GM21381 (cell line): Measurements from ENCODE around the gene SLC35B2.

Source experiments
- ATAC-seq: cut with Tn5 transposase; IDR thresholded peaks from one replicate; pipeline ENCODE4 v1.9.1; 2021; ENCODE audit warnings: mild to moderate bottlenecking, moderate library complexity; ENCODE audit not compliant: unreplicated experiment

The SLC35B2 gene

GRCh38 chr6:44268095-44268628 lies 10.8 kb upstream of the SLC35B2 start:
- no peak for ATAC-seq

- ATAC-seq, result no peak
Measured at GRCh38 chr6:44267252-44267651, 9.9 kb upstream of the SLC35B2 start.

- ATAC-seq, result peak; percentile 34
Measured at GRCh38 chr6:44266347-44266746, 9.0 kb upstream of the SLC35B2 start.

GRCh38 chr6:44265722-44266233 lies 8.4 kb upstream of the SLC35B2 start:
- no peak for ATAC-seq

- peak; percentile 42 for ATAC-seq
Measured at GRCh38 chr6:44265007-44265721, 7.8 kb upstream of the SLC35B2 start, which contains the start of gene NFKBIE. Gene NFKBIE (minus strand): TSS chr6:44265551. CDS start chr6:44265346, 205 bp downstream.

GRCh38 chr6:44264154-44265006 lies 7.1 kb upstream of the SLC35B2 start:
- ATAC-seq, result peak; percentile 25

GRCh38 chr6:44263354-44264100 lies 6.2 kb upstream of the SLC35B2 start:
- no peak for ATAC-seq

GRCh38 chr6:44262467-44263353 lies 5.4 kb upstream of the SLC35B2 start:
- ATAC-seq, result no peak

GRCh38 chr6:44261581-44261980 lies 4.3 kb upstream of the SLC35B2 start:
- no peak for ATAC-seq

- no peak for ATAC-seq
Measured at GRCh38 chr6:44260451-44261297, 3.3 kb upstream of the SLC35B2 start.

- no peak for ATAC-seq
Measured at GRCh38 chr6:44260011-44260410, 2.7 kb upstream of the SLC35B2 start.

- ATAC-seq, result no peak
Measured at GRCh38 chr6:44258921-44259320, 1.6 kb upstream of the SLC35B2 start.

GRCh38 chr6:44258325-44258863 lies 1.1 kb upstream of the SLC35B2 start:
- no peak for ATAC-seq

- peak; percentile 8 for ATAC-seq
Measured at GRCh38 chr6:44257753-44258324, 511 bp upstream of the SLC35B2 start.

- ATAC-seq, result no peak
Measured at GRCh38 chr6:44256775-44257024, 628 bp downstream of the SLC35B2 start.

- no peak for ATAC-seq
Measured at GRCh38 chr6:44255871-44256774, 1.2 kb downstream of the SLC35B2 start.

GRCh38 chr6:44255105-44255808 lies 2.1 kb downstream of the SLC35B2 start:
- no peak for ATAC-seq
